ENCODE measurements around the gene UBR7.

The UBR7 gene

DNA sequence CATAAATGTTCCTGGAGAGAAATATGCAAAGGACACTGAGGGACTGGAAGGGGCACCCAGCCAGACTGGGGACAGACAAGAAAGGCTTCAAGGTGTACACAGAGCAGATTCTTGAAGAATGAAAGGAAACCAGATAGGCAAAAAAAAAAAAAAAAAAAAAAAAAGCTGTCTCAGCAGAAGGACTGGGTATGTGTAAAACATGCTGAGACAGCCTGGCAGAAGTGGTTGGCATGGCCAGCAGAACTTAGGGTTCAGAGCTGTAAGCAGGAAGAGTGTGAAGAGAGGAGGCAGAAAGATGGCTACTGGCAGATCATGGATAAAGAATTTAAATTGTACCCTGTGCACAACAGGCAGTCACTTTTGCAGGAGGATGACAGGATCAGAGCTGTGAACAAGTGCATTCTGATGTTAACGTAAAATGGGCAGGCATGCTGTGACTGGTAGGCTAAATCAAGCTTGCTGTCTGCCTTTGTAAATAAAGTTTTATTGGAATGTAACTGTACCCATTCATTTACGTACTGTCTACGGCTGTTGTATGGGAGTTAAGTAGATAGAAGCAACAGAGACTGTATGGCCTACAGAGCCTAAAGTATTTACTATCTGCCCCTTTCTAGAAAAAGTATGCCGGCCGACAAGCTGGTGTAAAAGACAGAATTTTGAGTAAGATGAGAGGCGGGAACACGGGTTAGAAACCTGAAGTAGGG is 42.2 kb downstream of the UBR7 start:
- no peak for DNase-seq (ENCODE audit: low read depth)

- no peak for DNase-seq (ENCODE audit: low read depth)
Measured at GRCh38 chr14:93262446-93262845, 55.4 kb downstream of the UBR7 start.

DNA sequence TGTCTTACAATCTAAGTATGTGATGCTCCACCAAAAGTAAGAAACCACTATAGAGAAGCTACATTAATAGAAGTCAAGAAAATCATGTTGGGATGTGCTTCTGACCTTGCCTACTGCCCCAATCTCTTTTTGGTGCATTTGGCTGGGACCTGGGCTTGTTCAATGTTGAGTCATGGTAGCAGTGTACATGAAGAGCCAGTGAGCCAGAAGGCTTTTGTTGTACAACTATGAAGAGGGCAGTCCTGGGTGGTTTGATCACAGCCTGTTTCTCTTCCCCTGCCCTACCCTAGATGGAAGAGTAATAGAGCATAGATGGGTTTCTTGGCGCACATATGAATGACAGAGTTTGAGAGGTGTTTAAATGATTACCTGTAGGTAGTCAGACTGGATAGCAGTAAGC is 56.4 kb downstream of the UBR7 start:
- no peak for DNase-seq (ENCODE audit: low read depth)

- no peak for DNase-seq (ENCODE audit: low read depth)
Measured at GRCh38 chr14:93266127-93266526, 59.1 kb downstream of the UBR7 start.

GRCh38 chr14:93267149-93267711 is 60.2 kb downstream of the UBR7 start:
- no peak for DNase-seq (ENCODE audit: low read depth)

DNA sequence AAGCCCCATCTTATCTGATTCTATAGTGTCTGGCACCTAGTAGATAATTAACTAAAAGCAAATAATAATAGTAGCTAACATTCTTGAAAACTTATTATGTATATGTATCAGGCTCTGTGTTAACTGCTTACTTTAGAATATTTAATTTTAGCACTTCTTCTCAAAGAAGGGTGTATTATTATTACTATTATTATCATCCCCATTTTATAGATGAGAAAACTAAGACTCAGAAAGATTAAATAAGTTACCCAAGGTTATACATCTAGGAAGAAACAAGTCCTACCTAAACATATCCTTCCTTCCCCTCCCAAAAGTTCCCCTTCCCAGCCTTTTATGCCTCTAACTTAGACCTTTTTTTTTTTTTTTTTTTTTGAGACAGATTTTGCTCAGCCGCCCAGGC is 61.4 kb downstream of the UBR7 start:
- no peak for DNase-seq (ENCODE audit: low read depth)

DNA sequence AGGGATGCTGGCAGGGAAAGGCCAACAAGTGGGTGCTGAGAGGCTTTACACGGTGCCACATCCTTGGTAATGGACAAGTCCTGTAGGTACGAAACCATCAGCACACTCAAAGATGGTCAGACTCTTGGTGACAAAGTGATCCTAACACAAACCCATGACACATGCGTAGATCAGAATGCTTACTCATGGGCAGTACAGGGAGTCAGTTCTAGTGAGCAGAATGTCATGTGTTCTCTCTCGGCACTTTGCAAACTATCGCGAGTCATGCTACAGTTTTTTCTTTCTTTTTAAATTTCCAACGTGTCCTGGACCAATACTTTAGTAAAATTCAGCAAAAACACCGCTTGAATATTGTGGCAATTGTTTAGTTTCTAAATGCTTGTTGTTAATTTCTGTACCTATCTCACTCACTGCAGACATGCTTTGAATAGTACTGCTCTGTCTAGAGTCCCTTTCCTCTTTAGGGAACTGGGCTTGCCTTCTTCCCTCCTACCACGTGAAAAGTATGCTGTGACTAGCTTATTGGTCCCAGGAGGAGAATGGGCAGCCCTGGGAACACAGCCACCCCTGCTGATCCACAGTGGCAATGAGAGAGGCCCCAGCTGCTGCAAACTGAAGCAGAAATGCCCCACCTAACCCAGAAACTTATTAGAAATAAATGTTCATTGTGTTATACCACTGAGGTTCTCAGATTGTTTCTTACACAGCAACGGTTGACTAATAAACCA is 62.4 kb downstream of the UBR7 start:
- no peak for DNase-seq (ENCODE audit: low read depth)

- no peak for DNase-seq (ENCODE audit: low read depth)
Measured at GRCh38 chr14:93271111-93271510, 64.1 kb downstream of the UBR7 start.

DNA sequence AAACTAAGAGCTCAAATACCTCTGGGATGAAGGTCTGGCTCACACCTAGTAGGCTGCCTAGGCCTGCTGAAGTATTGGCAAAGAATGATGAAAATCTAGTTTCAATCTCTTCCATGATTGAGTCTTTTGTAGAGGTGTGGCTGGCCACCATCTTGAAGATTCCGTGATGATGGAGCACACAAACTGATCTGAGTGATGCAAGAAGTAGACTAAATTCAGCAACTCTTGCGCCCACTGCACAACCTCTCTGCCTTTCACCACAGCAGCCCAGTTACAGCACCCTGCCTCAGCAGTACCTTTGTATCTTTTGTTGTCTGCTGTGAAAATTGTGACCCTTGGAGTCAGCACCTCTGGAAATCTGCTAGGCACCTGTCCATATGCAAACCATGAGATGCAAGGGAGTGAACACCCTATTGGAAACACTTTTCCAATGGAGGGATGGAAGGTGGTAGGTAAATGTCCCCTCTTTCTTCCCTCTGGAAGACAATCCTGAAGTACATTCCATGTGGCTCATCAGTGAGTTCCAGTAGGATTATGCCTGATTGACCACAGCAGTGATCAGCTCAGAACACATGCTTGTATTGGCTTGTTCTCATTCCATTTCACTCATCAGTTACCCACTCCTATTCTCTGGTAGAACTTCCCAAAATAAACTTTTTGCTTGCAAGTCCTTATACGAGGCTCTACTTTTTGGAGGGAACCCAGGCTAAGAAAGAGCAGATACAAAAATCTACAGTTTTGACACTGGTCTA is 67.2 kb downstream of the UBR7 start:
- DNase-seq (ENCODE audit: low read depth): no peak

GRCh38 chr14:93276031-93276716 is 69.1 kb downstream of the UBR7 start:
- DNase-seq (ENCODE audit: low read depth): no peak
